HG02884 (cell line): ENCODE data around the gene ZSCAN18.

Source experiments
- ATAC-seq: cut with Tn5 transposase; IDR thresholded peaks from one replicate; pipeline ENCODE4 v1.9.1; 2021; ENCODE audit warnings: mild to moderate bottlenecking, moderate library complexity; ENCODE audit not compliant: unreplicated experiment

Gene ZSCAN18

GRCh38 chr19:58045411-58046050 lies 52.5 kb downstream of the ZSCAN18 start:
- no peak for ATAC-seq

GRCh38 chr19:58044886-58045285 lies 53.1 kb downstream of the ZSCAN18 start:
- no peak for ATAC-seq

GRCh38 chr19:58044391-58044790 lies 53.6 kb downstream of the ZSCAN18 start:
- ATAC-seq: no peak

GRCh38 chr19:58042495-58043340 lies 55.3 kb downstream of the ZSCAN18 start:
- no peak for ATAC-seq

- no peak for ATAC-seq
These were observed 57.1 kb downstream of the ZSCAN18 start for GRCh38 chr19:58040751-58041525.

- ATAC-seq: no peak
These were observed 59.3 kb downstream of the ZSCAN18 start for GRCh38 chr19:58038688-58039204.

GRCh38 chr19:58037927-58038687 lies 59.9 kb downstream of the ZSCAN18 start:
- ATAC-seq: no peak

- no peak for ATAC-seq
These were observed 62.2 kb downstream of the ZSCAN18 start for GRCh38 chr19:58035863-58036262.

GRCh38 chr19:58034477-58034793 lies 63.6 kb downstream of the ZSCAN18 start:
- ATAC-seq: no peak
